H7 (cell line): ENCODE results near the gene RPTOR. TPM values are rescaled to one million over a fixed set of nuclear protein-coding genes. Genes with fewer than 3 reads are reported as not detected.

Experiments used
- DNase-seq: peaks from one replicate; pipeline ENCODE4 v3.0.0; 2012
- H3K27me3 ChIP-seq: 2 replicates; pipeline ENCODE4 v1.6.0; 2011; ENCODE audit warnings: mild to moderate bottlenecking, low read length; ENCODE audit not compliant: control insufficient read depth, insufficient read depth
- H3K36me3 ChIP-seq: replicated peaks from 2 replicates; pipeline ENCODE4 v1.5.1; 2011; ENCODE audit warnings: low read length; ENCODE audit not compliant: control insufficient read depth, insufficient read depth
- H3K4me3 ChIP-seq: 2 replicates; pipeline ENCODE4 v1.5.1; 2011; ENCODE audit warnings: low read depth, mild to moderate bottlenecking, control low read depth, low read length, moderate library complexity; ENCODE audit not compliant: insufficient read depth
- total RNA-seq: library from RNA; depleted of rRNA; stranded (reverse); fragments of >200 nt; shearing (Covaris generic); gene quantifications from 2 replicates; pipeline ENCODE4 v1.2.3, GENCODE V29; 2014

The RPTOR gene
- total RNA-seq, 1 experiment from 2014 or later = 20.9 TPM

DNA sequence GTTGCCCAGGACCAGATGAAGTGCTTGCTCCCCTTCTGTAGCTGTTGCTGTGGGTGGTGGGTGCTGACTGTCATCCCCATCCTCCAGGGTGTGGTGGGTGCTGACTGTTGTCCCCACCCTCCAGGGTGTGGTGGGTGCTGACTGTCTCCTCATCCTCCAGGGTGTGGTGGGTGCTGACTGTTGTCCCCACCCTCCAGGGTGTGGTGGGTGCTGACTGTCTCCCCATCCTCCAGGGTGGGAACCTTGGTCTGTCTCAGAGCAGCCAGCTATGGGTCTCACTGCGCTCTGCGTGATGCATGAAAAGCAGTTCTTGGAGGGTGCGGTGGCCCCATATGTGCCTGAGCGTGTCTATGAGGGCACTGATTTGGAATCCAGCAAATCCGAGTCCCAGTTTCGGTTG is 163.8 kb downstream of the RPTOR start:
- Histone ChIP-seq H3K27me3 (no peaks in the 10 kb centered on the region), H3K36me3 (no peaks in the 10 kb centered on the region), H3K4me3 (no peak overlapping the region)
- no peak for DNase-seq

- Histone ChIP-seq H3K4me3 (no peak overlapping the region), H3K27me3 (no peaks in the 10 kb centered on the region), H3K36me3 (no peaks in the 10 kb centered on the region)
- no peak for DNase-seq
Observed at GRCh38 chr17:80709090-80709695, 164.6 kb downstream of the RPTOR start.

GRCh38 chr17:80710714-80711302 is 166.2 kb downstream of the RPTOR start:
- H3K27me3 ChIP-seq = no peaks in the 10 kb centered on the region
- no peak overlapping the region for H3K4me3 ChIP-seq
- no peaks in the 10 kb centered on the region for H3K36me3 ChIP-seq
- DNase-seq = no peak

DNA sequence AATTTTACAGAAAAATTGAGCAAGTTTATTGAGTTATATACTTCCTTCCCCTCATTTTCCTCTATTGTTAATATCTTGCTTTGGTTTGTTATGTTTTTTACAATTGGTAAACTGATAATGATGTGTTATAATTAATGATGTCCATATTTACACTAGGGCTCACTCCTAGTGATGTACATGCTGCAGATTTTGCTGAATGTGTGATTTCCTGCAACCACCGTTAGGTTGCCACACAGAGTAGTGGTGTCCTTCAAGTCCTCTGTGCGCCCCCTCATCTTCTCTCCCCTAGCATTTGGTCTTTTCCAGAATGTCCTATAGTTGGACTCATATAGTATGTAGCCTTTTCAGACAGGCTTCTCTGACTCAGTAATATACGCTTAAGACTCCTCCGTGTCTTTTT is 167.5 kb downstream of the RPTOR start:
- H3K4me3 ChIP-seq = no peak overlapping the region
- no peaks in the 10 kb centered on the region for H3K27me3 ChIP-seq
- DNase-seq = no peak
- no peaks in the 10 kb centered on the region for H3K36me3 ChIP-seq

DNA sequence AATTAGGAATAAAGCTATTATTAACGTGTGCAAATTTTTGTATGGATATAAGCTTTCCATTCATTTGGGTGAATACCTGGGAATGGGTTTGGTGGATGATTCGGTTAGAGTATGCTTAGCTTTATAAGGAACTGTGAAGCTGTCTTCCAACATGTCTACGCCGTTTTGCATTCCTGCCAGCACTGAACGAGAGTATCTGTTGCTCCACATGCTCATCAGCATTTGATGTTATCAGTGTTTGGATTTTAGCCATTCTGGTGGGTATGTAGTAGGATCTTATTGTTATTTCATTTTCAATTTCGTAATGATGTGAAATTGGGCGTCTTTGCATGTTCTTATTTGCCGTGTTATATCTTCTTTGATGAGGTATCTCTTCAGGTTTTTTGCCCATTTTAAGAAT is 168.0 kb downstream of the RPTOR start:
- Histone ChIP-seq H3K27me3 (no peaks in the 10 kb centered on the region), H3K4me3 (no peak overlapping the region), H3K36me3 (no peaks in the 10 kb centered on the region)
- no peak for DNase-seq

DNA sequence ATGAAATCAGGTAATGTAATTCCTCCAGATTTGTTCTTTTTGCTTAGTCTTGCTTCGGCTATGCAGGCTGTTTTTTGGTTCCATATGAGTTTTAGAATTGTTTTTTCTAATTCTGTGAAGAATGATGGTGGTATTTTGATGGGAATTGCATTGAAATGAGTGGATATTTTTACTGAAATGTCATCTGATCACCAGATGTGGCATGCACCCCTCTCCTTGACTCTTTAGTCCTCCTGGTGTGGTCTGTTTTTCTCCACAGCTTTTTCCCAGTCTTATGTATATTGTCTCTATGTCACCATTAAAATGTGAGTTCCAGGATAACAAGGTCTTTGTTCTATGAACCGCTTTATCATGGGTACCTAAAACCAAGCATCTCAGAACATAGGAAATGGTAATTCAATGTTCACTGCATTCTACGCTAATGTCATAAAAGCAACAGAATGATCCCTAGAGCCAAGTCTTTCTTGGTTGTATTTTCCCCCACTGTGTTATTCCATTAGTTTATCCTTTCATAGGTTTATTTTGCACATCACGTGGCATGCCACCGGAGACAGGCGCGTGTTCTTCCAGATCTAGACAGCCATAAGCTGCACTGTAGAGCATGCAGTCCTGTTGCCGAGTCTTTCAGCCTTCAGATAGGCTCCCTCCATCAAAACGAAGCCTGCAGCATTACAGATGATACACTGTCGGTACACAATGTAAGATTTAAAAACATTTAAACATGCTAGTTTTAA is 172.5 kb downstream of the RPTOR start:
- no peaks in the 10 kb centered on the region for H3K36me3 ChIP-seq
- no peak overlapping the region for H3K4me3 ChIP-seq
- no peak for DNase-seq
- H3K27me3 ChIP-seq = no peaks in the 10 kb centered on the region

DNA sequence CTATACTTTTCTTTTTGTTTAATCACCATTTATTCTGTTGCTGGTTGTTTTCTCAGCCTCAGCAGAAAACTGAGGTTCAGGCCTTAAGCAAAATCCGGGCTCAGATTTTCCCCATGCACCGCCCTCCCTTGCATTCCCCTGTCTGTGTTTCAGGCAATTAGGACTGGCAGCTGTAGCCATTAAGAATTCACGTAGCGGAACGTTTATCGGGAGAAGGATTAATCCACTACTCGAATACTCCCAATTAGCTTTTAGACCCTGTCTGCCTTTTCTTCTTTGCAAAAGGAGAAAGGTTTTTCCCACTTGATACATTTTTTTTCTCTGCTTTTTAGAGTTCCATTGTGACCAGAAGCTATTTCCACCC is 173.1 kb downstream of the RPTOR start:
- H3K27me3 ChIP-seq = no peaks in the 10 kb centered on the region
- no peak overlapping the region for H3K4me3 ChIP-seq
- no peaks in the 10 kb centered on the region for H3K36me3 ChIP-seq
- DNase-seq = no peak

GRCh38 chr17:80718428-80718827 is 173.8 kb downstream of the RPTOR start:
- no peak for DNase-seq
- H3K27me3 ChIP-seq = no peaks in the 10 kb centered on the region
- no peak overlapping the region for H3K4me3 ChIP-seq
- no peaks in the 10 kb centered on the region for H3K36me3 ChIP-seq

DNA sequence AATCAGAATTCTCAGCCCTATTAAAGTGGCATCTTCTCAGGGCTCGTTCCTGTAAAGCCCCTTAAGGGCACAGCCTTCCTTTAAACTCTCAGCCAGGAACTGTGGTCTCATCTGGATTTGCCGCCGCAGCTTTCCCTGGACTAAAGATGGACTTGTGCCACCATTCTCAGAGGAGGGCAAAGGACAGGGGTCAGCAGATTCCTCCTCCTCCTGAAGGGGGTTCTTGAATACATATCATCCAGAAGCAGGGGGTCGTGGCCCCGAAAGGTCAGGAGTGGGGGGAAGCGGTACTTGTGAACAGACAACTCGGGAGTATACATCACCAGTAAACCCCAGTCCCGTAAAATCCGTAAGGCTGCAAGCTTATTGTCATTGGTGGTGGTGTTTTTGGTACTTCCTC is 174.8 kb downstream of the RPTOR start:
- no peaks in the 10 kb centered on the region for H3K27me3 ChIP-seq
- DNase-seq = no peak
- H3K4me3 ChIP-seq = no peak overlapping the region
- no peaks in the 10 kb centered on the region for H3K36me3 ChIP-seq

DNA sequence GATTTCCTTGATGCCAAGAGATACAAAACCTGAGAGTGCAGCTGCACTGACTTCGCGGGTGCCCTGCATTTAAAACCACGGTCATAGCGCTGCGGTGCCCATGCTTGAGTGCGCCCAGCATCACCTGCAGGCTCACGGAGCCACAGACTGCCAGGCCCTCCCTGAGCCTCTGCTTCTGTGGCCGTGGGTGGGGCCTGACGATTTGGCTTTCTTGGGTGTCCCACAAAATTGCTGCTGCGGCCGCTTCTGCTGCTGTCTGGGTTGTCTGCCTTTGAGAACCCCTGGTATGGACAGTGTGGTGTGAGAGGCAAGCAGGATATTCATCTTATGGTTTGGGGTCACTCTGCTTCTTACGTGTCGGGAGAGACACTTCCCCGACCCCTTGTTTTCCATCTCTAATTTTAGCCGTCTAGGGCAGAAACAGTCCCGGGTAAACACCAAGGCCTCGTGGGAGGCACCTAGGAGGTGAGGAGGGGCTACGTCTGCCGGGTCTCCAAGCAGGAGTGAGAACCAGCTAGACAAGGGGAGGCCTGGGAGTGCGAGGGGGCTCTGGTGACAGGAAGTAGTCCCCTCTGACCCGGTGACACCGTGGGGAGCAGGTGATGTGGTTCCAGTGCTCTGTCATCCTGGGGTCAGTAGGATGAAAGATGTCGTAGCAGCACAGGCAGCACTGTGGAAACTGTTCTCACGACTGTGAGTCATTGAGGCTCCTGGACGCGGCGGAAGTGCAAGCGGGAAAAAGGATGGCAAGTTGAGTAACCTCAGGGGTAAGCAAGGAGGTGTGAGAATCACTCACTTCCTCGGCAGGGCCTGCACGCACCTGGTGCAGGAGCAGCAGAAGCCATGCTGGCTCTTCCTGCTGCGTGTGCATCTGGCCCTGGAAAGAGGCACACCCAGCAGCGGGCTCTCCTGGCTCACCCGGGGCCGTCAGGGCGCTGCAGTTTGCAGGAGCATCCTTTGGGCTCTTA is 176.3 kb downstream of the RPTOR start:
- DNase-seq = no peak
- Histone ChIP-seq H3K27me3 (no peaks in the 10 kb centered on the region), H3K4me3 (no peak overlapping the region), H3K36me3 (no peaks in the 10 kb centered on the region)

DNA sequence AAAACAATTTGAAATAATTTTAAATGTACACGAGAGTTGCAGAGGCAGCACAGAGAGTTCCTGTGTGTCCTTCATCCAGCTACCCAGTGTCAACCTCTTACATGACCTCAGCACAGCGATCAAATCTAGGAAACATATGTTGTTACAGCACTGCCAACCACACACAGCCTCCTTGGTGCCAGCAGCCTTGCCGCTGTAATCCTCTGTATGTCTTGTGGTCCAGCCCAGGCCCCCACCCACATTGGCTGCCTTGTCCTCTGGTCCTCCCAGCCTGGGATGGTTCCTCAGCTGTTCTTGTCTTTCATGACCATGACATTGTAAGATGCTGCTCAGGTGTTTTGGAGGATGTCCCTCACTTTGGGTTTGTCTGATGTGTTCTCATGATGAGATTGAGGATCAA is 178.0 kb downstream of the RPTOR start:
- no peak for DNase-seq
- Histone ChIP-seq H3K4me3 (no peak overlapping the region), H3K36me3 (no peaks in the 10 kb centered on the region), H3K27me3 (no peaks in the 10 kb centered on the region)

DNA sequence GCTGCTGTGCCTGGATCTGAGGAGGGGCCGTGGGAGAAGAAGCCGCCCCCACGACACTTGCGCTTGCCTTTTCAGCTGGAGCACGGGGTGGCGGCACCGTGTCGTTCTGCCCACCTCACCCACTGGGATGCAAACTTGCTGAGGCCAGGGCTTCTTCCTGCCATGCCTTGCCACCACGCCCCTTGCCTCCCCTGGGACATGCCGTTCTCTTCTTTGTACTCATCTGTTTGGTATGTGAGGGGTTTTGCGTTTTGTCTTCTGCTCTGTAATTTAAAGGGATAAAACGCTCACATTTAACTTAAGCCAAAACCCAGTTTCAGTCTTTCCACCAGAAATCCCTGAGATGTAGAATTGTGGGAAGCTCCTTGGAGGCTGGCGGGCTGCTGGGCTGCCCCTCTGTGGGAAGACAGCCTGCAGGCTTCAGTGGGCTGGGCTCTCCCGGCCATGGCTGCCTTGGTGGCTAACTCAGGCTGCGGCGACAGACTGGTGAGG is 180.2 kb downstream of the RPTOR start:
- Histone ChIP-seq H3K4me3 (no peak overlapping the region), H3K27me3 (no peaks in the 10 kb centered on the region), H3K36me3 (no peaks in the 10 kb centered on the region)
- no peak for DNase-seq

DNA sequence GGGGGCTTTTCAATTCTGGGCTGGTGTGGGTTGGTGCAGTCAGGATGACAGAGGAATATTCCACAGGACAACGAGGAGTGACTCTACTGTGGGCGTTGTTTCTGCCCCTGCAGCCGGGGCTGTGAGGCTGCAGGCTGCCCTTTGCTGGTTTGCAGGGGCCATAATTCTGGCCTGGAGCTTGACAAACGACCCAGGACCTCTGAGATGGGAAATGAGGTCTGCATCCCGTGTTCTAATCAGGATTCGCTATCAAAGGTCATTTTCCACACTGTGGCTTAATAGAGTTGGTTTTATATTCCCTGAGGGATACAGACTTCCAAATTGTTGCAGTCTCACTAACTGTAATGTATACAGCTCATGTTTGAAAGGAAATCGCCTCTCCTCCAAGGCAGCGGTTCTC is 180.9 kb downstream of the RPTOR start:
- Histone ChIP-seq H3K27me3 (no peaks in the 10 kb centered on the region), H3K36me3 (no peaks in the 10 kb centered on the region), H3K4me3 (no peak overlapping the region)
- no peak for DNase-seq

DNA sequence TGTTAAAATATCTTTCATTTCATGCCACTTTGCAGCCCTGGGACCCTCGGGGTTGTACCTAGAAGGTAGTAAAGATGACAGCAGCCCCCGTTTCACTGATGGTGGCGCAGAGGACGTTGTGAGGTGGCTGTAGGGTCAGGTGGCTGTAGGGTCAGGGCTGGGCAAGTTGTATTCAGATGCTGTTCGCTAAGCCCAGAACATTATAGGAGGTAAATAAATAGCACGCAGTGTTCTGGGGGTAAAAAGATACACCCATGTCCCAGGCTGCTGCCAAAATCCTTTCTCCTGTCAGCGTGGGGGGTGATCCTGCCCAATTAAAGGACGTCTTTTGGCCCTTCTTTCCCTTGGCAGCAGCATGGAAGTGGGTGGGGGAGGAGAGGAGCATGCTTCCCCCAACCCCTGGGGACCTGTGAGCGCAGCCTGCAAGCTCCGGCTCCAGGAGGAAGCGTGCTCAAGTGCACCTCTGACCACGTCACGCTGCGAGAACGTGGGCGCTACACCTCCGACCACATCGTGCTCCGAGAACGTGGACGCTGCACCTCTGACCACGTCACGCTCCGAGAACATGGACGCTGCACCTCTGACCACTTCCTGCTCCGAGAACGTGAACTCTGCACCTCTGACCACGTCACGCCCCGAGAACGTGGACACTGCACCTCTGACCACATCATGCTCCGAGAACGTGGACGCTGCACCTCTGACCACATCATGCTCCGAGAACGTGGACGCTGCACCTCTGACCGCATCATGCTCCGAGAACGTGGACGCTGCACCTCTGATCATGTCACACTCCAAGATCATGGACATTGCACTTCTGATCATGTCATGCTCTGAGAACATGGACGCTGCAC is 182.1 kb downstream of the RPTOR start:
- DNase-seq = no peak

More for the DNA sequence above, 182.1 kb downstream of the RPTOR start:
- no peaks in the 10 kb centered on the region for H3K27me3 ChIP-seq
- no peaks in the 10 kb centered on the region for H3K36me3 ChIP-seq
- H3K4me3 ChIP-seq = no peak overlapping the region
